ENCODE data around the gene LANCL1.
"Not testable (repeated sequence)": the region's sequence is repeated elsewhere in the genome, so short reads cannot be mapped to it uniquely, and the experiment has no call there.

LANCL1 gene

DNA sequence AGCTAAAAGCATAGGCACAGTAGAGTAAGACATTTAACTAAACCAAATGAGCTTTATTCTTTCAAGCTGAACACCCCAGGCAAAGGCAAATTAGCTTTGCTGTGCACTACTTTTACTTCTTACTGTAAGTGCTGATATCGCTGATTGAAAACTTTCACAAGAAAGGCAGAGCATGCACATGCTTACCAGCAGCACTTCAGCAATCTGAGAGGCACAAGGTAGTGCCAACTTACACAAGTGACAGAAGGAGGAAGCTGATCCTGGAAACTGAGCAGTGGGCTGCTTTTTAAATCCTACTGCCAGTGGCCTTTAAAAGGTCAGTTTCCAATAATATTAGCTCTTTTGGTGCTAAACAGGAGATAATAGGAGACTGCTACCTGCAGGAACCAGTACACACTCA lies 43.9 kb downstream of the LANCL1 start:
- POLR2A ChIA-PET: no interaction called here
- Histone ChIP-seq H3K9me3 (ENCODE audit: control extremely low read depth in 1 of 5, control insufficient read depth in 4 of 5, insufficient read depth in 2 of 5, low read depth in 1 of 5, low read length in 4 of 5) (peaks cover 0 to 9% (median 5%) of the 10 kb centered on the region in 5 experiments), H3K27me3 (replicated peaks in 2 of 5; ENCODE audit: control insufficient read depth in 4 of 5, insufficient read depth in 5 of 5, low read length in 4 of 5) (no peaks in the 10 kb centered on the region), H3K27ac (ENCODE audit: insufficient read depth in 1 of 2, low read depth in 1 of 2, low read length in 2 of 2, poor library complexity in 1 of 2, severe bottlenecking in 2 of 2) (no peak overlapping the region), H3K36me3 (ENCODE audit: control insufficient read depth in 4 of 4, insufficient read depth in 4 of 4, low read length in 3 of 4) (peaks cover 24 to 76% (median 33%) of the 10 kb centered on the region in 4 experiments), H3K4me1 (ENCODE audit: control extremely low read depth in 1 of 4, control insufficient read depth in 4 of 4, insufficient read depth in 4 of 4, low read length in 3 of 4) (no peaks in the 10 kb centered on the region), H3K4me3 (ENCODE audit: control insufficient read depth in 1 of 7, extremely low read depth in 1 of 7, insufficient read depth in 4 of 7, low read depth in 2 of 7, low read length in 6 of 7) (no peak overlapping the region)
- 100% methylated on average over 1 of the region's 1 CpG for WGBS (ENCODE audit: insufficient coverage)
- DNase-seq: no peak
- CTCF ChIA-PET: interaction anchor here (1.4 kb wide), 1 partner anchor 10 kb away, joined by 4 read pairs; no protein-coding TSS in a partner anchor

DNA sequence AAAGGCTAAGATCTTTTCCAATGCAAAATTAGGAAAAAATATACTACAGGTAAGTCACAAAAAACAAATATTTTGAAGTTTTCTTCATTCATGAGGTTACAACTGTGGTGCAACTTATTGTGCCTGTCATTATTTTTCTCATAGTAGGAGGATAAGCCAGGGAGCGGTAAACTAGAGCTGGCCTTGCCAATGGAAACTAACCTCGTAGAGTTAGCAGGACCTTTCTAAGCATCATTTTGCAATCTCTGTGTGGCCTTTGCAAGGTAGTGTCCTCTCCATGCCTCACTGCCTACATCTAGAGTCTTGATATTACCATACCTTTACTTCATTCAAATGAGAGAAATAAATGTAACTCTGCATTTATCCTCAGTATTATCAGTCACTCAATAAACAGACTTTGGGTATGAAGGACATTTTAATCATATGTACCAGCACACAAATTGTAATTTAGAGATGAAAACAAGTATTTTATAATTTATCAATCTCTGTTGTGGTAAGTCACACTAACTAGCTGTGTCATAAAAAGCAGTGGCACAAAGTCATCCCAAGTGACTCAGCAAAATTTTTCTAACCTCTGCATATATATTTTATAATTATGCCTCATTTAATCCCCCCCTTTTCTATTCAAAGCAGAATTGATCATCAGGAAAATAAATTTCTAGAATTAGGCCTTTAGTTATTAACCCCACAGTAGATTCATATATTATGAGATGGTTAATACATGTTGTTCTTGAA lies 47.0 kb downstream of the LANCL1 start:
- no peak overlapping the region for H3K27ac ChIP-seq (ENCODE audit: insufficient read depth in 1 of 2, low read depth in 1 of 2, low read length in 2 of 2, poor library complexity in 1 of 2, severe bottlenecking in 2 of 2)
- H3K36me3 ChIP-seq (ENCODE audit: control insufficient read depth in 4 of 4, insufficient read depth in 4 of 4, low read length in 3 of 4): peaks cover 17 to 52% (median 19%) of the 10 kb centered on the region in 4 experiments
- ChIA-PET POLR2A (no interaction called here), CTCF (no interaction called here)
- H3K9me3 ChIP-seq (ENCODE audit: control extremely low read depth in 1 of 5, control insufficient read depth in 4 of 5, insufficient read depth in 2 of 5, low read depth in 1 of 5, low read length in 4 of 5): peaks cover 1 to 23% (median 10%) of the 10 kb centered on the region in 5 experiments
- H3K4me1 ChIP-seq (ENCODE audit: control extremely low read depth in 1 of 4, control insufficient read depth in 4 of 4, insufficient read depth in 4 of 4, low read length in 3 of 4): no peaks in the 10 kb centered on the region
- 100% methylated on average over 1 of the region's 2 CpGs for WGBS (ENCODE audit: insufficient coverage)
- H3K4me3 ChIP-seq (ENCODE audit: control insufficient read depth in 1 of 7, extremely low read depth in 1 of 7, insufficient read depth in 4 of 7, low read depth in 2 of 7, low read length in 6 of 7): no peak overlapping the region
- peak in 2 of 3 donors; percentile 30 to 35 for DNase-seq
- H3K27me3 ChIP-seq (replicated peaks in 2 of 5; ENCODE audit: control insufficient read depth in 4 of 5, insufficient read depth in 5 of 5, low read length in 4 of 5): no peaks in the 10 kb centered on the region

DNA sequence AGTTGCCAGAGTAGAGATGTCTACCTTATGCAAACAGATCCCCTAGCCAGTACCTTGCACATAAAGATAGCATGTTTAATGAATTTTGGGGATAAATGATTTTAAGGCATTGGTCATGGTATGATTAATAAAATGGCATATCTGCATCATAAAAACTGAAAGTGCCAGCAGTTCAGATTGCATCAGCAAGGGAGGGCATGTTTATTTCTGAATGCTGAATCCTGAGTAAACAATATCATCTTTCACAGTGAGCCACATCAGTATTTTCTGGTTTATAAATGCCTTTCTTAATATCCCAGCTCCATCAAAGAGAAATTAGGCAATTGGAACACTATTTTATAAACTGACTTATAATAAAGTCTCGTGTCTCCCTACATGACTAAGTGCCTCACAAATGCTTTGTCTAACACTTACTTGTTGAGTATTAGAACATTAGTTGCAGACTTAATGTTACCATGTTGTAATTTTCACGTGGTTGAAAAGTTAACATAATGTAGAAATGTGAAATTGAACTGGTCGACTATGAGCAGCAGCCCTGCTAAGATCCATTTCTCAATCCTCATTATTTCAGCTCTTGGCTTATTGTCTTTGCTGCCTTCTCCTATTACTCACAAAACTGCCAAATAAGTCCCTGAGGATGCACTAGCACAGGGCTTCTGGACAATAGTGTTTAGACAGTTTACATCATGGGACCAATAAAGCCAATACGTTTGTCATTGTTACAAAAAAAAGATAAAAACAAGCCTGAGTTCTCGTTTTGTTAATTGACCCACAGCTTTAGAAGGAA lies 48.0 kb downstream of the LANCL1 start:
- Histone ChIP-seq H3K4me1 (ENCODE audit: control extremely low read depth in 1 of 4, control insufficient read depth in 4 of 4, insufficient read depth in 4 of 4, low read length in 3 of 4) (no peaks in the 10 kb centered on the region), H3K36me3 (ENCODE audit: control insufficient read depth in 4 of 4, insufficient read depth in 4 of 4, low read length in 3 of 4) (peaks cover 12 to 42% (median 15%) of the 10 kb centered on the region in 4 experiments), H3K9me3 (ENCODE audit: control extremely low read depth in 1 of 5, control insufficient read depth in 4 of 5, insufficient read depth in 2 of 5, low read depth in 1 of 5, low read length in 4 of 5) (peaks cover 1 to 25% (median 10%) of the 10 kb centered on the region in 5 experiments), H3K27me3 (replicated peaks in 2 of 5; ENCODE audit: control insufficient read depth in 4 of 5, insufficient read depth in 5 of 5, low read length in 4 of 5) (no peaks in the 10 kb centered on the region), H3K4me3 (ENCODE audit: control insufficient read depth in 1 of 7, extremely low read depth in 1 of 7, insufficient read depth in 4 of 7, low read depth in 2 of 7, low read length in 6 of 7) (no peak overlapping the region), H3K27ac (ENCODE audit: insufficient read depth in 1 of 2, low read depth in 1 of 2, low read length in 2 of 2, poor library complexity in 1 of 2, severe bottlenecking in 2 of 2) (no peak overlapping the region)
- DNase-seq: no peak
- ChIA-PET CTCF (no interaction called here), POLR2A (no interaction called here)
- 33% methylated on average over 2 of the region's 5 CpGs for WGBS (ENCODE audit: insufficient coverage)

DNA sequence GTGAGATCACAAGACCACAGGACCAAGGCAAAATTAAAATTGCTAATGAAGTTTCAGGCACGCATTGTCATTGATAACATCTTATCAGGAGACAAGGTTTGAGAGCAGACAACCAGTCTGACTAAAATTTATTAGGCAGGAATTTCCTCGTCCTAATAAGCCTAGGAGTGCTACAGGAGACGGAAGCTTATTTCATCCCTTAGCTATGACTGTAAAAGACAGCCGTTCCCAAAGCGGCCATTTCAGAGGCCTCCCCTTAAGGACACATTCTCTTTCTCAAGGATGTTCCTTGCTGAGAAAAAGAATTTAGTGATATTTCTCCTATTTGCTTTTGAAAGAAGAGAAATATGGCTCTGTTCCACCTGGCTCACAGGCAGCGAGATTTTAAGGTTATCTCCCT lies 49.2 kb downstream of the LANCL1 start:
- 100% methylated on average over 6 of the region's 6 CpGs for WGBS (ENCODE audit: insufficient coverage)
- H3K4me3 ChIP-seq (ENCODE audit: control insufficient read depth in 1 of 7, extremely low read depth in 1 of 7, insufficient read depth in 4 of 7, low read depth in 2 of 7, low read length in 6 of 7); CTCF ChIA-PET; H3K27ac ChIP-seq (ENCODE audit: insufficient read depth in 1 of 2, low read depth in 1 of 2, low read length in 2 of 2, poor library complexity in 1 of 2, severe bottlenecking in 2 of 2); H3K27me3 ChIP-seq (replicated peaks in 2 of 5; ENCODE audit: control insufficient read depth in 4 of 5, insufficient read depth in 5 of 5, low read length in 4 of 5); H3K4me1 ChIP-seq (ENCODE audit: control extremely low read depth in 1 of 4, control insufficient read depth in 4 of 4, insufficient read depth in 4 of 4, low read length in 3 of 4); POLR2A ChIA-PET: not testable (repeated sequence)
- Histone ChIP-seq H3K36me3 (ENCODE audit: control insufficient read depth in 4 of 4, insufficient read depth in 4 of 4, low read length in 3 of 4) (peaks cover 6 to 34% (median 11%) of the 10 kb centered on the region in 4 experiments), H3K9me3 (ENCODE audit: control extremely low read depth in 1 of 5, control insufficient read depth in 4 of 5, insufficient read depth in 2 of 5, low read depth in 1 of 5, low read length in 4 of 5) (peaks cover 1 to 25% (median 10%) of the 10 kb centered on the region in 5 experiments)
- DNase-seq: peak in 1 of 3 donors; percentile 6

DNA sequence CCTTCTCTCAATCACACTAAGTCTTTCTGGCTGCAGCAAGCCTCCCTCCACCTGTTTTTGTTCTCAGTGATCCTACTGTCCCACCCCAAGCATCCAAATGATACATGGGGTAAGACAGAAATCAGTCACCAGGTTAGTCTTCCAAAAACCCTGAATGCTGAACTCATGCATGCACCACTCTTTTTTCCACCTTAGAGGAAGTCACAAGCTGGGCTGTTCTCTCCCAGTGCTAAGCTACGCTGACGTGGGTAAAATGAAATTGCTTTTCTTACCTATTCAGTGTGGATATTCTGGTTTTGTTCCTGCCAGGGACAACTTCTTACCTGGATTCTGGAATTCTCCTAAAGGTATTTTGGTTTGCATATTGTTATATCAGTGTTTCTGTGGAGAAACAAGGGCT lies 54.2 kb downstream of the LANCL1 start:
- ChIA-PET CTCF (no interaction called here), POLR2A (no interaction called here)
- Histone ChIP-seq H3K27me3 (replicated peaks in 2 of 5; ENCODE audit: control insufficient read depth in 4 of 5, insufficient read depth in 5 of 5, low read length in 4 of 5) (no peaks in the 10 kb centered on the region), H3K9me3 (ENCODE audit: control extremely low read depth in 1 of 5, control insufficient read depth in 4 of 5, insufficient read depth in 2 of 5, low read depth in 1 of 5, low read length in 4 of 5) (peaks cover 1 to 13% (median 5%) of the 10 kb centered on the region in 5 experiments), H3K36me3 (ENCODE audit: control insufficient read depth in 4 of 4, insufficient read depth in 4 of 4, low read length in 3 of 4) (no peaks in the 10 kb centered on the region), H3K4me1 (ENCODE audit: control extremely low read depth in 1 of 4, control insufficient read depth in 4 of 4, insufficient read depth in 4 of 4, low read length in 3 of 4) (peaks cover 0 to 14% (median 8%) of the 10 kb centered on the region in 4 experiments), H3K4me3 (ENCODE audit: control insufficient read depth in 1 of 7, extremely low read depth in 1 of 7, insufficient read depth in 4 of 7, low read depth in 2 of 7, low read length in 6 of 7) (peak overlapping the region in 1 of 7 experiments; percentile 62), H3K27ac (ENCODE audit: insufficient read depth in 1 of 2, low read depth in 1 of 2, low read length in 2 of 2, poor library complexity in 1 of 2, severe bottlenecking in 2 of 2) (no peak overlapping the region)
- WGBS (ENCODE audit: insufficient coverage): no CpG with 5 or more reads among the region's 2 CpGs
- peak in 2 of 3 donors; percentile 27 to 35 for DNase-seq

DNA sequence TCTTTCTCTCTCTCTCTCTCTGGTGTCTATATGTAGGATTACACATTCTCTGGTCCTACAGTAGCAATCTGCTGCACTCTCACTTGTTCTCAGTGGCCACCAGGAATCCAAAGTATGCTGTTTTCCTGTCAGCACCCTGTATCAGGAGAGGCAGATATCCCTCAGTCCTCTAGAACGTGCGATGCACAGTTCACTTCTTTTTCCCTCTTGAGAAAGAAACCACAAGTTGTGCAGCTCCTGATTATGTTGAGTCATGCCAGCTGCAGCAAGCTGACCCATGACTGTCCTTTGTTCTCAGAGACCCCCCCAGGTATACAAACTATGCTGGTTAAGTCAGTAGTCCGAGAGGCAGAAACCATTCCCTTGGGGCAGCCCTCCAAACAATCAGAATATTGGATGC lies 54.6 kb downstream of the LANCL1 start:
- POLR2A ChIA-PET: no interaction called here
- Histone ChIP-seq H3K9me3 (ENCODE audit: control extremely low read depth in 1 of 5, control insufficient read depth in 4 of 5, insufficient read depth in 2 of 5, low read depth in 1 of 5, low read length in 4 of 5) (peaks cover under 1 to 10% (median 2%) of the 10 kb centered on the region in 5 experiments), H3K4me3 (ENCODE audit: control insufficient read depth in 1 of 7, extremely low read depth in 1 of 7, insufficient read depth in 4 of 7, low read depth in 2 of 7, low read length in 6 of 7) (peak overlapping the region in 4 of 7 experiments; percentile 6 to 62 (median 11)), H3K36me3 (ENCODE audit: control insufficient read depth in 4 of 4, insufficient read depth in 4 of 4, low read length in 3 of 4) (no peaks in the 10 kb centered on the region), H3K27me3 (replicated peaks in 2 of 5; ENCODE audit: control insufficient read depth in 4 of 5, insufficient read depth in 5 of 5, low read length in 4 of 5) (no peaks in the 10 kb centered on the region), H3K4me1 (ENCODE audit: control extremely low read depth in 1 of 4, control insufficient read depth in 4 of 4, insufficient read depth in 4 of 4, low read length in 3 of 4) (peaks cover 0 to 14% (median 8%) of the 10 kb centered on the region in 4 experiments), H3K27ac (ENCODE audit: insufficient read depth in 1 of 2, low read depth in 1 of 2, low read length in 2 of 2, poor library complexity in 1 of 2, severe bottlenecking in 2 of 2) (no peak overlapping the region)
- CTCF ChIA-PET: no interaction called here
- 0% methylated on average over 3 of the region's 3 CpGs for WGBS (ENCODE audit: insufficient coverage)
- DNase-seq: peak in 2 of 3 donors; percentile 63 to 75

DNA sequence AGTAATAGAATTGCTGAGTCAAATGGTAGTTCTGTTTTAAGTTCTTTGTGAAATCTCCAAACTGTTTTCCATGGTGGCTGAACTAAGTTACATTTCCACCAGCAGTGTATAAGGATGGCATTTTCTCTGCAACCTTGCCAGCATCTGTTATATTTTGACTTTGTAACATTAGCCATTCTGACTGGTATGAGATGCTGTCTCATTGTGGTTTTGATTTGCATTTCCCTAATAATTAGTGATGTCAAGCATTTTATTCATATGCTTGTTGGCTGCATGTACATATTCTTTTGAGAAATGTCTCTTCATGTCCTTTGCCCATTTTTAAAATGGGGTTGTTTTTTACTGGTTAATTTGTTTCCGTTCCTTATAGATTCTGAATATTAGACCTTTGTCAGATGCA lies 63.9 kb downstream of the LANCL1 start:
- Histone ChIP-seq H3K36me3 (ENCODE audit: control insufficient read depth in 4 of 4, insufficient read depth in 4 of 4, low read length in 3 of 4) (no peaks in the 10 kb centered on the region), H3K27me3 (replicated peaks in 2 of 5; ENCODE audit: control insufficient read depth in 4 of 5, insufficient read depth in 5 of 5, low read length in 4 of 5) (no peaks in the 10 kb centered on the region), H3K4me1 (ENCODE audit: control extremely low read depth in 1 of 4, control insufficient read depth in 4 of 4, insufficient read depth in 4 of 4, low read length in 3 of 4) (no peaks in the 10 kb centered on the region), H3K4me3 (ENCODE audit: control insufficient read depth in 1 of 7, extremely low read depth in 1 of 7, insufficient read depth in 4 of 7, low read depth in 2 of 7, low read length in 6 of 7) (no peak overlapping the region), H3K27ac (ENCODE audit: insufficient read depth in 1 of 2, low read depth in 1 of 2, low read length in 2 of 2, poor library complexity in 1 of 2, severe bottlenecking in 2 of 2) (no peak overlapping the region), H3K9me3 (ENCODE audit: control extremely low read depth in 1 of 5, control insufficient read depth in 4 of 5, insufficient read depth in 2 of 5, low read depth in 1 of 5, low read length in 4 of 5) (peaks cover 0 to 2% (median 0%) of the 10 kb centered on the region in 5 experiments)
- 100% methylated on average over 1 of the region's 1 CpG for WGBS (ENCODE audit: insufficient coverage)
- DNase-seq: peak in 2 of 3 donors; percentile 2 to 17
- ChIA-PET POLR2A (no interaction called here), CTCF (no interaction called here)

Data from common myeloid progenitor, CD34-positive (primary cell).